Epithelial cell of prostate (primary cell): ENCODE data around the gene ARID1B.

Source experiments
- DNase-seq: peaks from one replicate; pipeline ENCODE4 v3.0.0-alpha.2; 2011; ENCODE audit warnings: low read depth, low spot score
- H3K27ac ChIP-seq: fragments of 450-650 bp; 2 replicates; pipeline ENCODE4 v1.5.1; 2017; ENCODE audit warnings: mild to moderate bottlenecking

The ARID1B gene

DNA sequence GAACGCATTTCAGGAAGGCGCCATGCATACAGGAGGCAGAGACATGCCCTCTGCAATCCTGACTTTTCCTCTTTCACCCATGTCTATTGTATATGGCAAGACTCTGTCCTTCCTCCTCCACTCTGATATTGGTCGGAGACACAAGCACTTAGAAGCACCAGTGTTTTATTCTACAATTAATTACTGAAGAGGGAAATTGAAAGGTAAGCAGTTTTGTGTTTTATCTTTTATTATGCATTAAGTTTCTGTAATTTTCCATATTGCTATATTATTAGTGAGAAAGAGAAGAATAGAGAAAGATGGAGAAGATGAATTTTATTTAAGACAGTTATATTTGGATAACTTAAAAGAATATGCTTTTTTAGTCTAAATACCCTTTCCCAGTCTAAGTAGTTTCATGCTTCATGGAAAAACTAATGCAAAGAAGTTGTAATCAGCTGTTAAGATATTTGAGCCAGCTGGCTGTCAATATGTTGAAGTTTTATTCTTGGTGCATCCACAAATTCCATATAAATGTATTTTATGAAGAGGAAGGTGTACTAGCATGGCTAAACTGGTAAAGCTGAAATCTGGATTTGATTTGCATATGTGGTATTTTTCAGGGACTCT lies 13.6 kb downstream of the ARID1B start:
- no peak overlapping the region for H3K27ac ChIP-seq
- no peak for DNase-seq

DNA sequence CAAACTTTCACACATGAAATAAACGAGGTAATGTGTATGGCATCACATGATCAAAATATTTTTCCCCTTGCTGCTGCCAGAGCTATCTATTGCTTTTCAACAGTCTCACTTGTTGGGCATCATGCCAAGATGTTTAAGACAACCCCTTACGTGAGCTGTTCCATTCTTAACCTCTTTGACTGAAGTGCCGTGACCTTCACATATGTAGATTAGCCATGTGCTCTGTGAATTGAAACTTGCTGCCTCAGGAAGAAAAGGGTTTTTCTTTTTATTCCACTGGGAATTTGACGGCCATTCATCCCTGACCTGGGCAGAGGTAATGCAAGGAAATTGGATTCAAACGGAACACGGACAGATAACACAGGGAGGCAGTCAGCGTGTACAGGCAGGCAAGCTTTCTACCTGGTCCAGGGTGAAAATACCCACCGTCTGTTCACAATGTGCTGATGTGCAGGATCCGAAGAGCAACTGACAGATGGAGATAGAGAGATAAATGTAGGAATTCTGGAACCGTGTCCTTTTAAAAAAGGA lies 14.2 kb downstream of the ARID1B start:
- DNase-seq = no peak
- H3K27ac ChIP-seq = no peak overlapping the region

DNA sequence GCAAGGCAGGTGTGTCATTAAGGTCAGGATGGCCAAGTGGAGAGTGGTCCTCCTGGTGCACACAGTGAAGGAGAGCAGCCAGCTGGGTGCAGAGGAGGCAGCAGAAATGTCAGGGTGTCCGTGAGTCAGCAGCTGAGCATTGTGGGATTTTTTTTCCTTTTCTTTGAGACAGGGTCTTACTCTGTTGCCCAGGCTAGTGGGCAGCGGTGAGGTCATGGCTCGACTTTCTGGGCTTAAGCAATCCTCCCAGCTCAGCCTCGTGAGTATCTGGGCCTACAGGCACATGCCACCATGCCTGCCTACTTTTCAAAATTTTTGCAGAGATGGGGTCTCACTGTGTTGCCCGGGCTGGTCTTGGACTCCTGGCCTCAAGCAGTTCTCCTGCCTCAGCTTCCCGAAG lies 16.0 kb downstream of the ARID1B start:
- no peak for DNase-seq
- H3K27ac ChIP-seq = no peak overlapping the region

DNA sequence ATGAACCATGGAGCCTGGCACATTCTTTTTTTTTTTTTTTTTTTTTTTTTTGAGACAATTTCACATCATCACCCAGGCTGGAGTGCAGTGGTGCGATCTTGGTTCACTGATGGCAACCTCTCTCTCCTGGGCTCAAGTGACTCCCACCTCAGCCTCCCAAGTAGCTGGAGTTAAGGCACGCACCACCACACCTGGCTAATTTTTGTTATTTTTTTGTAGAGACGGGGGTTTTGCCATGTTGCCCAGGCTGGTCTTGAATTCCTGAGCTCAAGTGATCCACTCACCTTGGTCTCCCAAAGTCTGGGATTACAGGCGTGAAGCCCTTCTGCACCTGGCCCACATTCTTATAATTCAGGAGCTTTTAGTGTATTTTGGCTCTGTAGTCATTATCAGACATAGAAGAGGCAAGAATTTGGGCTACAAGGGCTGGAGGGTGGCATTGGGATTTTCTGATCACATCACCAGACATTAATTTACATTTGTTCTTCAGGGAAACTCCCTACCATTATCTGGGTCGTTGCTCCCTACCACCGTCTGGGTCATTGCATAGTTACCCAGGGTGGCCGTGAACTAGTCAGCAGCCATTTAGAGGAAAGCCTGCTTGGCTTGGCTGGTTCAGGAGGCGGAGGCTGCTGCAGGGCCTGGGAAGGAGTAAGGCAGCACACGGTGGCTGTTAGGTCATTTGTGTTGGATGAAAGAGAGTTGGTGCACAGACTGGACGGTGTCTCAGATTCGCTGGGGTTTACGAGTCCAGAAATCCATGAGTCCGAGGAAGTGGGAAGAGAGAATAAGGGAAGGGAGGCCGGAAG lies 17.6 kb downstream of the ARID1B start:
- H3K27ac ChIP-seq = no peak overlapping the region
- DNase-seq = no peak

DNA sequence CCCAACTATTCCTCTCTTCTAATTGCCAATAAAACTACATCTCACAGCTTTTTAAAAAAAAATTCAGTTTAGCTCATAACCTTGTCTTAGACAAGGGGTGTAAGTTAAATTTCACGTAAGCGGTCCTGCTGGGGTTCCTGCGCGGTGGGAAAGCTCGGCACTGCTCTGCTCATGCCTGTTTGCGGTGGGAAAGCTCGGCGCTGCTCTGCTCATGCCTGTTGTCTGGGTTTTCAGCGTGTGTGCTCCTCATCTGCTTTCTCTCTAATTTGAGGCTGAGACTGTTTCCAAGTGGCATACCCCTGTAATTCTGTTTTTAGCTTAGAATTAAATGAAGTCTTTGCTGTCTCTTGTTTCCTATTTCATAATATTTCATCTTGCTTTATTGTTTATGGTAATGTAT lies 18.6 kb downstream of the ARID1B start:
- no peak for DNase-seq
- H3K27ac ChIP-seq = no peak overlapping the region

DNA sequence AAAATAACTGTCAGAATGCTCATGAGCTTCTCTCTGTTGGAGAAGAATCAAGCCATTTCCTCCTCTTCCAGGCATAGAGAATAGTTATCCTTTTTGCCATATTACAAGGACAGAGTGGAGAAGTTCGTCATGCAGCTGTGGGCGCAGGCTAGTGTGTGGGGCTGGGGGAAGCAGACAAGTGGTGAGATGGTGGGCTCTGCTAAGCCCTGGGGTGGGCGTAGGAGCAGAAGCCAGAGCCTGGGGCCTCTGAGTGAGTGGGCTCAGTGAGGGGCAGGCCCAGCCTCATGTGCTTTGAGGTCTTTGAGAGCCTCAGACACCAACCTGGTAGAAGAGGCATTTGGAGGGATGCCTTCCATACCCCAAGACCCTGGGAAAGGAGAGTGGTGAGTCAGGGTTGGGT lies 19.4 kb downstream of the ARID1B start:
- no peak overlapping the region for H3K27ac ChIP-seq
- no peak for DNase-seq

DNA sequence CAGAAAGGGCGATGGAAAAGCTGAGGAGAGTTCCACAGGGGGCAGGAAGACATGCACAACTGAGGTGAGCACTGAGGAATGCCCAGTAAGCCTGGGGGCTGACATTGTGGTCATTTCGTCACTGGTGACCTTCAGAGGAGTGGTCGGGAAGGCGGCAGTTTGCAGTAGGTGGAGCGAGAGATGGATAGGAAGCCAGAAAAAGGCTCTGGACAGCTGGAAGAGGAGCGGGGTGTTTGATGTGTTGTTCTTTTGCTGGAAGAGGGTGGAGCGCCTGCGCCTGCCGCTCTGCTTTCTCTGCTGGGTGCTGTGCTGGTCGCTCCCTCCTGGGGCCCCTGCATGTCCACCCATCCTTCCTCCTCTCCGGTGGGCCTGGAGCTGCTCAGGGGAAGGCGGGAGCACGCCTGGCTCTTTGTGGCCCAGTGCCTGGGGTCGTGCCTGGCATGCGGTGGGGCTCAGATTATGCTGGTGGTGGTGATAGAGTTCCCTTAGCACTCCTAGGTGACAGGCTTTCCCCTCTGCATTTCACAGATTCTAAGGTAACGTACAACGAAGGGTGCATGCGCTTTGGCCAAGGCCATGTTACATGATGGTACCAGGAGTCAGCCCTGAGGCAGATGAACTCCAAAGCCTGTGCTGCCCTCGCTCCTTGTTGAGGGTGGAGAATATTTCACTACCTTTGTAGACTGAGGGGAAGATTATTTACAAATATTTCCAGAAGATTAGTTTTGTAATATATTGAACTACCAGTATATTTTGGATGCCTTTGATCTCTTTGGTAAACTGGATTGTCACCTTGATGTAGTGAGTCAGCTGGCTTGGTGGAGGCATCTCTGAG lies 20.9 kb downstream of the ARID1B start:
- no peak overlapping the region for H3K27ac ChIP-seq
- no peak for DNase-seq

DNA sequence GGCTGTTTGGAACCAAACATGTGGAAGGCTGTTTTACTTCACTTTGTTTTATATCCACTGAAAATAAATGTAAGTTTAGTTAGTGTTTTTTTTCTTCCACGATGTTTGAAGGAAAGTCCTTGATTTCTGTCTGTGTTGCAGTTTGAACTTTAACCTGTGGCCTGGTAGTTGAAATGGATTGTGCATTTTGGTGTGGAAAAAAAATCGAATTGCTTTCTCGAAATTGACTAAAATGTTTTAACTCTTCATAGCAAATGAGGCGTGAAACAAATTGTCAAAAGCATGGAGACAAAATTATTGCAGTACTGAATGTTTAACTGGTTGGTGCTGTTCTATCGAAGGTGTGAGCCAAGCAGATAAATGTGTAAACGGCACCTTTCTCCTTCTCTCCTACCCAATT lies 24.5 kb downstream of the ARID1B start:
- DNase-seq = no peak
- H3K27ac ChIP-seq = no peak overlapping the region

DNA sequence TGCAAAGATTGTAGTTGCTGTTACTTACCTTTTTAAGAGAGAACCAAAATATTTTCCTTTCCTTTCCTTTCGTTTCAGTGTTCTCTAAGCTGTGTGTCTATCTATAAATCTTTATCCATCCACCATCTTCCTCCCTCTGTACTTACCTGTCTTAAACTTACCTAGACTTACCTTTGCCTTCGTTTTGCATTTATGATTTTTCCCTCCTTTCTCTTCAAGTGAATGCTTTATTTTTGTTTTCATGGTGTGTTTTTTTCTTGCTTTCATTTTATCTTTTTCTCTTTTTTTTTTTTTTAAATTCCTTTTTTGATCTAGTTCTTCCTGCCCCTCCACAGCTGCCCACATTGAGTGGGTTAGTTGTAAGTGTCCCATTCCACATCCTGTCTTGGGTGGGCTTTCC lies 26.2 kb downstream of the ARID1B start:
- H3K27ac ChIP-seq = no peak overlapping the region
- DNase-seq = no peak

DNA sequence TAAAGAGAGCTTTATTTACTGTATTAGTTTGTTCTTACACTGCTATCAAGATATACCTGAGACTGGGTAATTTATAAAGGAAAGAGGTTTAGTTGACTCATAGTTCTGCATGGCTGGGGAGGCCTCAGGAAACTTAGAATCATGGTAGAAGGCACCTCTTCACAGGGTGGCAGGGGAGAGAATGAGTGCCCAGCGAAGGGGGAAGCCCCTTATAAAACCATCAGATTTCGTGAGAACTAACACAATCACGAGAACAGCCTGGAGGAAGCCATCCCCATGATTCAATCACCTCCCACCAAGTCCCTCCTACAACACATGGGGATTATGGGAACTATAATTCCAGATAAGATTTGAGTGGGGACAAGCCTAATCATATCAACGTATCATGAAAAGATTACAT lies 27.2 kb downstream of the ARID1B start:
- no peak overlapping the region for H3K27ac ChIP-seq
- no peak for DNase-seq

DNA sequence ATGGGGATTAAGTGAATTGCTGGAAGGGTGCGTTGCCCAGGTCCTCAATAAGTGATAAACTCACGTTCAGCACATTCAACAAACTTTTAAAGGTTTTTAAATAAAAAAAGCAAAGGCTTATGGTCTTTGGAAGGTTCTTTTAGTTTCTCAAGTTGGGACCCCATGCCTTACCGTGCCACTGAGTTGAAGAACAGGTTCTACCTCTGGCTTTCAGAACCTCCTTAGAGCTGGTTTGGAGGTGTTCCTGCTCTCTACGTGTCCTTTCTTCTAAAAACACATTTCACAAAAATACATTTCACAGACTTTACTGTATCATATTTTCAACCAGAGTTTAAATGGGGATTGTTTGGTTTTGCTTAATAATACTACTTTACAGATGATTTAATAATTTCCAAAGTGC lies 29.0 kb downstream of the ARID1B start:
- DNase-seq = no peak
- H3K27ac ChIP-seq = no peak overlapping the region

DNA sequence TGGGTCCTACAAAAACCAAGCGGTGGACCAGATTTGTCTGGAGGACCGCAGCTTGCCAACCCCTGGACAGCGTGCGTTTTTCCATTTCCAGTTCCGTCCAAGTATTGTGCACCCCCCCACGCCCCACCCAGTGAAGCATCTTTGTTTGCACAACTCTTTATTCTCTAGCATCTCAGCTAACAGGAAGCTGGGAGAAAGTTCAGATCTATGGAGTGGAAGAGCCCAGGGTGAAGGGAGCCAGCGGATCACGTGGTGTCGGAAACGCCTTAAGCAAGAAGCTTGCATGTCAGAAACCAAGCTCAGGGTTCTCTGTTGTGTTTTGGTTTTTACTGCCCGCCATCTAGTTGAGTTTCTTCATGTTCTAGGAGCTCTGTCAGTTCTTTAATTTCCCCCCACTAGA lies 29.9 kb downstream of the ARID1B start:
- DNase-seq = no peak
- H3K27ac ChIP-seq = no peak overlapping the region

DNA sequence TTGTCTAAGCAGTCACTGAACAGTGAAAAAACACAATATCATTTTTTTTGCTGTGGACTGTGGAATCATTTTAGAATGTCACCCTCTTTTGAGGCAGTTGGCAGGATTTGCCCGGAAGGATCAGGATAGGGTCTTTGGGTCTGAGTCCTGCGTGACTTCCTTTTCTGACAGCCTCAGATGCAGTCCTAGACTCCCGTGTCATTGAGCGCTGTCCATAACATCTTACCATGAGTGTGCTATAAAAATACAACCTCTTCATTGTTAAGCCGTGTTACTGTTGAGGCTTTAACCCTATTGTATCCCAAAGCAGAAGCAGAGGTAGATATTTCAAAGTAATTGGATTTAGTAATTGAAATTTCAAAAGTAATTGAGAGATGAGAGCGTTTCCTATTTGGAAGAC lies 30.6 kb downstream of the ARID1B start:
- no peak for DNase-seq
- no peak overlapping the region for H3K27ac ChIP-seq

DNA sequence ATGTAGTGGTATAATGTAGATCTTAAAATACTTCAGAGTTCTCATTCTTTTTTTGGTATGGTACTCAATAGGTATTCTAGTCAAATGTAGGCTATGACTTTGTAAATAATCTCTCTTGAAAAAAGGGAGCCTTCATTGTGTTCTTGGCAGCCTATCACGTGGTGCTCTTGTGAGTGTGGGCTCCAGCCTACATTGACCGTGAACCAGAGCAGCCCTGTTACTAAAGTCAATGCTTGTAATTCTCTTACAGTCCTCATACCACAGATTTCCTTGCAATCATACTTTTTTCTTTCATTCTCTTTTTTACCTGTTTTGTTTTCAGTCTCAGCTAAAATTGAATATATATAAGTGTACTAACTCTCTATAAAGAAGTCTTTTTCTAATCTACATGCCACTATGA lies 31.1 kb downstream of the ARID1B start:
- DNase-seq = no peak
- no peak overlapping the region for H3K27ac ChIP-seq

DNA sequence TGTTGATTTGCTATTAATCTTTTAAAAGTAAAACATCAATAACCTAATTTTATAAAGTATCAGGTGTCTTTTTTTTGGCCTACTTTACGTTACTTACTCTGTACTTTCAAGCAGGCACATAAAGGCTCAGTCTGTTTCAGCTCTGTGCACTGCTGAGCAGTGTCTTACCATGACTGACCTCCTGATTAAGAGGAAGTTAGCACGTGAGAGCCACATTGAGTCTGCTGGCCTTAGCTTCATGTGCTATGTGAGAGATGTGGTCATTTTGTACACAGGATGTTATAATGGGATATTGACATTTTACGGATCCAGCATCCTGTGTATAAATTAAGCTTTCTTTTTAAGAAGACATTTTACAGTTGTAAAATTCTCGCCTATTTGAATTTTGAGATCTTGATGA lies 31.9 kb downstream of the ARID1B start:
- H3K27ac ChIP-seq = no peak overlapping the region
- no peak for DNase-seq

DNA sequence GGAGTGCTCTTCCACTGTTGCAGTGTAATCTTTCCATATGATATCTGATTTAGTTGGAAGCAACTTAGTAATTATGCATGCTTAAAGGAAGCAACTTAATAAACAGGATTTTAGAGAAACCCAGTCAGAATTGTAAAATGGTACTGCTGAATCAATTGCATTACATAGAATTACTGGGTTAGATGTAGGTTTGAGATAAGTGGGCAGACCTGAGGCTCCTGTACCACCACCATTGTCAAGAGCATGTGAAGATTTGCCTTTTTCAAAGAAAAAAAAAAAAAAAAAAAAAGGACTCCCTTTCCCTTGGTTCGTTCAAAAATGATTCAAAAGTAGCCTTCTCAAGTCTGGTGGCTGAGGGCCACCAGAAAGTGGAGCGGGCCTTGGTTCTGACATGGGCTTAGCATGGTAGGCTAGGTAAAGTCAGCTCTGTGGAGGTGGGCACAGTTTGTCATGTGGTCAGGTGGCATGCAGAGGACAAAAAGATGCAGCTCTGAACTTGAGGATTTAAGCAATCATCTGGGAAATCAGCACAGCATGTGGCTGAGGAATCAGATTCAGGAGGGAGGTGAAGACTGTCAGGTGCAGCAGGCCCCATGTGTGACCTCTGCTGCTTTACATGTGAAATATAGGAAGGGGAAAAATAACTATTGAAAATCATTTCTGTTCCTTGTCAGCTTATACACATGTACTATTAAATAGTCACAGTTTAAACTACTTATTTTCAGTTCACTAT lies 32.4 kb downstream of the ARID1B start:
- H3K27ac ChIP-seq = no peak overlapping the region

DNA sequence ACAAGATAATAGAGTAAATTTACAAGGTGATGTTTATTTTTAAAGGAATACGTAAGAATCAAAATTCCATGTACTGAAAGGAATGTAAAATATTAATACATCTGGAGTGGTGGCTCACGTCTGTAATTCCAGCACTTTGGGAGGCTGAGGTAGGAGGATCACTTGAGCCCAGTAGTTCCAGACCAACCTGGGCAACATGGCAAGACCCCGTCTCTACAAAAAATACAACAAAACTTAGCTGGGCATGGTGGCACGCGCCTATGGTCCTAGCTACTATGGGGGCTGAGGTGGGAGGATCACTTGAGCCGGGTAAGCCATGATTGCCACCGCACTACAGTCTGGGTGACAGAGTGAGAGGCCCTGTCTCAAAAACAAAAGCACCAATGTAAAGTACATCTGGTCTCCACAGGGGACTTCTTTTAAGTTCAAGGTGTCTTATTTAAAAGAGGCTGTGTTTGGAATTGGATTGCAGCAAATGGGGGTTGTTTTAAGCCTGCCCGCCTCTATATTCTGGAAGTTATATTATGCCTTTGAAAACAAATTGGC lies 36.9 kb downstream of the ARID1B start:
- H3K27ac ChIP-seq = no peak overlapping the region
- no peak for DNase-seq

More for the DNA sequence above, 32.4 kb downstream of the ARID1B start:
- DNase-seq = no peak

DNA sequence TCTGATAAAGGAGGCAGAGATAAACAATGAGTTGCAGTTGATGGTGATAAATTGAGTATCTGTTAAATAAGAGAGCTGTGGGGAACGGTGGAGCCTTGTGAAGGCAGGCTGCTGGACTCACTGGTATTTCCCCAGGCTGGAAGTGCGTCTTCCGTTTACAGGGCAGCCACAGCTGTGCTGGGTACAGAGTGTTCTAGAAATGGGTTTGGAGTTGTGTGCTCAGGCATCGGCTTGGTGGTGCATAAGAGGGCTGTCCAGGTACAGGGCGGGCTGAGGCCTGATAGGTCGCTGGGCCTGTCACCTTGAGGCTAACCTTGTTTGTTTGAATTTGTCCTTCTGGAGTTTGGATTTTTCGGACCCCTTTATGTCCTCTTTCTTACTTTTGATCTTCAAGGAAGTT lies 39.3 kb downstream of the ARID1B start:
- DNase-seq = no peak
- no peak overlapping the region for H3K27ac ChIP-seq

DNA sequence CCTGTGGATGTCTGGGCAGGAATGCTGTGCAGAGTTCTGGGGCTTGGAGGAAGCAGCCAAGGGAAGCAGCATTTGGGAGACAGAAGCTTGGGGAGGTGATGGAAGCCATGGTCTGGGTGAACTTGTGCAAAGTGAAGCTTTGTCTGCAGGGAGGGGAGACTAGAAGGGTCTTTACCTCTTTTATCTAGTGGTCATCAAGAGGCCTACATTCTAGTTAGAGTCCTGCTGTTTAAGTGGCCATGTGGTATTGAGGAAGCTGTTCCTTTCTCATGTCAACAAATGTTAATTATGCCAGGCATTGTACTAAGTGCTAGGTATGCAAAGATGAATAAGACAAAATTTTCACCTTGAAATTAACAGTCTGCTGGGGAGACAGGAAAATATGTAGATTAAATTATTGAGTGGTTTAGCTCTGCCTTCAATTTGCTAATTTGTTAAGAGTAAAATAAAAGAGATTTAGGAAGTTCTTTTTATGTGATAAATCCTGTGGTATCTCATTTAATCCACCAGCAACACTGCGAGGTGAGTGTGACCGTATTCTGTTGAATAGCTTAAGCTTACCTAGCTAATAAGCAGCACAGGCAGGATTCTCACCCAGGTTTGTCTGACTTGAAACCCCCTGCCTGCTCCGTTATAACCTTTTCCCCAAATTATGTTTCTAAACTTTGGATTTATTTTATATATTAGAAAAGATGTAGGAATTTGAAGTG lies 43.1 kb downstream of the ARID1B start:
- no peak for DNase-seq
- H3K27ac ChIP-seq = no peak overlapping the region
